ENCODE data around the gene MIPOL1. TPM values are rescaled to one million over a fixed set of nuclear protein-coding genes. Genes with fewer than 3 reads are reported as not detected.

Gene MIPOL1
- total RNA-seq, 1 donor from 2014 or later = 12.1 TPM

DNA sequence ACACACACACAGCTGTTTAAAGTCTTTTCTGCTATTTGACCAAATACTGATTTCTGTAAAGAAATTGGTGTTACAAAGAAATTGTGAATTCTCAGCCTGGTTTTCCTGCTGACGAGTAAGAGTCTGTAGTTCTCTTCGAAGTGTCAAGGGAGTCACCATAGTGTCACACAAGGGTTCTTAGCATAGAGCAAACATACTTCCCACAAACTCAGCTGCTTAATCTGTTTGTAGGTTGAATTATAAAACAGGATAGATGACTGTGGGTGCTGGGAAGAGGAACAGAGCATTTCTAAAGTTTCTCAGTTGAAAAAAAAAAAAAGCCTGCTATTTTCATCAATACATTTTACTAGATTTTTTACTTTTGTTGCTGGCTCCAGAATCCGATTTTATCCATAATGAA, 314.4 kb downstream of the MIPOL1 start:
- DNase-seq (ENCODE audit: low spot score) = no peak
- Mint-ChIP-seq H3K36me3 (ENCODE audit: low read depth, unreplicated experiment) (no peaks in the 10 kb centered on the region), H3K4me1 (ENCODE audit: unreplicated experiment) (no peaks in the 10 kb centered on the region), H3K27me3 (ENCODE audit: unreplicated experiment) (no peaks in the 10 kb centered on the region), H3K27ac (ENCODE audit: unreplicated experiment) (no peak overlapping the region), H3K4me3 (ENCODE audit: unreplicated experiment) (no peak overlapping the region), H3K9me3 (ENCODE audit: unreplicated experiment) (no peaks in the 10 kb centered on the region)
- TF ChIP-seq, protein P1, sequence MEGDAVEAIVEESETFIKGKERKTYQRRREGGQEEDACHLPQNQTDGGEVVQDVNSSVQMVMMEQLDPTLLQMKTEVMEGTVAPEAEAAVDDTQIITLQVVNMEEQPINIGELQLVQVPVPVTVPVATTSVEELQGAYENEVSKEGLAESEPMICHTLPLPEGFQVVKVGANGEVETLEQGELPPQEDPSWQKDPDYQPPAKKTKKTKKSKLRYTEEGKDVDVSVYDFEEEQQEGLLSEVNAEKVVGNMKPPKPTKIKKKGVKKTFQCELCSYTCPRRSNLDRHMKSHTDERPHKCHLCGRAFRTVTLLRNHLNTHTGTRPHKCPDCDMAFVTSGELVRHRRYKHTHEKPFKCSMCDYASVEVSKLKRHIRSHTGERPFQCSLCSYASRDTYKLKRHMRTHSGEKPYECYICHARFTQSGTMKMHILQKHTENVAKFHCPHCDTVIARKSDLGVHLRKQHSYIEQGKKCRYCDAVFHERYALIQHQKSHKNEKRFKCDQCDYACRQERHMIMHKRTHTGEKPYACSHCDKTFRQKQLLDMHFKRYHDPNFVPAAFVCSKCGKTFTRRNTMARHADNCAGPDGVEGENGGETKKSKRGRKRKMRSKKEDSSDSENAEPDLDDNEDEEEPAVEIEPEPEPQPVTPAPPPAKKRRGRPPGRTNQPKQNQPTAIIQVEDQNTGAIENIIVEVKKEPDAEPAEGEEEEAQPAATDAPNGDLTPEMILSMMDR (IDR thresholded peaks at IDR 0.05; ENCODE audit: unreplicated experiment) = no peak

DNA sequence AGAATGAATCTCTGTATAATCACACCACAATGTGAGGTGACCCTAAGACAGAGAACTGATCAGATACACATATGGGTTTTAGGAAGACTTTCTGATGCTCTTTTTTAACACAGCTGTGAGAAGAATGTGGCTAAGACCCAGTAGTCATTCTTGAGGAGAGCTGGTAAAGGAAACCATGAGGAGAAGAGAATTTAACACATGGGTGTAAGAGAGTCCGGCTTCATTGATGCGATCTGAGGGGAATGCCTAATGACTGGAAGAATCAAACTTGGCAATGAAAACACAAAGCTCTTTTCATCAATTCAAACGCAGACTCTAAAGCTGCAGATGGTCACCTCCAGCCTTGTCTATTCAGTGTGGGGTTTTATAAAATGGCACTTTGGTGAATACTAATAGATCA, 318.0 kb downstream of the MIPOL1 start:
- Mint-ChIP-seq H3K4me3 (ENCODE audit: unreplicated experiment) (no peak overlapping the region), H3K27me3 (ENCODE audit: unreplicated experiment) (no peaks in the 10 kb centered on the region), H3K36me3 (ENCODE audit: low read depth, unreplicated experiment) (no peaks in the 10 kb centered on the region), H3K9me3 (ENCODE audit: unreplicated experiment) (no peaks in the 10 kb centered on the region), H3K4me1 (ENCODE audit: unreplicated experiment) (no peaks in the 10 kb centered on the region), H3K27ac (ENCODE audit: unreplicated experiment) (no peak overlapping the region)
- DNase-seq (ENCODE audit: low spot score) = no peak
- TF ChIP-seq, protein P1 (IDR thresholded peaks at IDR 0.05; ENCODE audit: unreplicated experiment) = no peak

- Mint-ChIP-seq H3K36me3 (ENCODE audit: low read depth, unreplicated experiment) (no peaks in the 10 kb centered on the region), H3K4me1 (ENCODE audit: unreplicated experiment) (no peaks in the 10 kb centered on the region), H3K4me3 (ENCODE audit: unreplicated experiment) (no peak overlapping the region), H3K27ac (ENCODE audit: unreplicated experiment) (no peak overlapping the region), H3K9me3 (ENCODE audit: unreplicated experiment) (no peaks in the 10 kb centered on the region), H3K27me3 (ENCODE audit: unreplicated experiment) (no peaks in the 10 kb centered on the region)
- TF ChIP-seq, protein P1 (IDR thresholded peaks at IDR 0.05; ENCODE audit: unreplicated experiment) = no peak
- DNase-seq (ENCODE audit: low spot score) = no peak
Observed at GRCh38 chr14:37526994-37527393, 329.3 kb downstream of the MIPOL1 start.

GRCh38 chr14:37539992-37540391, 342.3 kb downstream of the MIPOL1 start:
- TF ChIP-seq, protein P1 (IDR thresholded peaks at IDR 0.05; ENCODE audit: unreplicated experiment) = no peak
- H3K27ac Mint-ChIP-seq (ENCODE audit: unreplicated experiment) = no peak overlapping the region
- no peaks in the 10 kb centered on the region for H3K36me3 Mint-ChIP-seq (ENCODE audit: low read depth, unreplicated experiment)
- H3K4me1 Mint-ChIP-seq (ENCODE audit: unreplicated experiment) = no peaks in the 10 kb centered on the region
- no peaks in the 10 kb centered on the region for H3K9me3 Mint-ChIP-seq (ENCODE audit: unreplicated experiment)
- no peak overlapping the region for H3K4me3 Mint-ChIP-seq (ENCODE audit: unreplicated experiment)
- no peak for DNase-seq (ENCODE audit: low spot score)
- H3K27me3 Mint-ChIP-seq (ENCODE audit: unreplicated experiment) = no peaks in the 10 kb centered on the region

DNA sequence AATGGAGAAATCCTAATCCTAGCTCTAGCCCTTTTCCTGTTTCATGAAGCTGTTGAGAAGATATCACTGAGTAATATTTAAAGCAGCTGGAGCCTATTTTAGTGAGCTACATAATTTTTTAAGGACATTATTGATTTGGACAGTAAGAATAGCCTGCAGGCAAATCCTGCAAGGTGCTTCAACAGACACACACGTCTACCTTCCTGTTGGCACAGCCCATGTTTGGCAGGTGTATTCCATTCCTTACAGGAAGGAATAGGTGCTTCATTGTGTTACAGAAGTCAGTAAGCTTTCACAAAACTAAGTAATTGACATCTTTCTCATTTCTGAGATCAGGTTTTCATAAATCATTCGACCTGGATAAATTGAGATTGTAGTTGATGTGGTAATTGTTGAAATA, 346.7 kb downstream of the MIPOL1 start:
- H3K27ac Mint-ChIP-seq (ENCODE audit: unreplicated experiment) = no peak overlapping the region
- no peaks in the 10 kb centered on the region for H3K36me3 Mint-ChIP-seq (ENCODE audit: low read depth, unreplicated experiment)
- no peaks in the 10 kb centered on the region for H3K27me3 Mint-ChIP-seq (ENCODE audit: unreplicated experiment)
- TF ChIP-seq, protein P1 (IDR thresholded peaks at IDR 0.05; ENCODE audit: unreplicated experiment) = no peak
- H3K4me3 Mint-ChIP-seq (ENCODE audit: unreplicated experiment) = no peak overlapping the region
- H3K9me3 Mint-ChIP-seq (ENCODE audit: unreplicated experiment) = no peaks in the 10 kb centered on the region
- no peak for DNase-seq (ENCODE audit: low spot score)
- H3K4me1 Mint-ChIP-seq (ENCODE audit: unreplicated experiment) = no peaks in the 10 kb centered on the region
